ENCODE data around the gene HS3ST3B1. TPM values are rescaled to one million over a fixed set of nuclear protein-coding genes. Genes with fewer than 3 reads are reported as not detected.

HS3ST3B1 gene
- total RNA-seq, 1 experiment from 2014 or later, result 0.59 TPM

DNA sequence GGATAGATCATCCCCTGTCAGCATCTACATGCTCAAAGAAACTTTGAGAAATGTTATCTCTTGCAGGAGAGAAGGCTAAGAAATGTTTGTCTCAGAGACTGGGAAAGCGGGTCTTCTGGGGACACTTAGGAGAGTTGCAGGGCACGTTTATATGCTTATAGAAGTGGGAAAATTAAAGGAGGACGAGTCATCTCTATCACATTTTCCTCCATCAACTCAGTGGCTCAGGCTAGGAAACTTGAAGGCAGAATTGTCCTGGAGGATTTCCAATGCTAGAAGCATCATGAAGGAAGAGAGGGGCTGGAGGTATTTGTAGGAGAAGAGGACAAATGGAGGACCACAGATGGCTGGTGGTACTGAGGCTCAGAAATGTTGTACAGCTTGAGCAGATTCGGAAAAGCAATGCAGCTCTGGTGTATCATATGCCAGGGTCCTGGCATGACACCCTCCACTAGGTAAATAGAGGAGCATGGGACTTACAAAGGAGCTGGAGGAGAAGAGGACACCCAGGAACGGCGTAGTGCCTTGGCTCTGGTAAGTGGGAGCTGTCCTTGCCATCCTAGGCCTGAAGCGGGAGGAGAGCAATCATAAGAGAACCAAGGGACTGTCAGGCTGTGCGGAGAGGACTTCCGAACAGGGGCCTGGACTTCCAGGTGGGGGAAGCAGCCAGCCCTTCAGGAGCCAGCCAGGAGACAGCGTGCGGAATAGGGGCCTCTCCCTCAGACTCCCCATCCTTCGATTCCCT, 4.5 kb upstream of the HS3ST3B1 start:
- intact Hi-C loops (cut with micrococcal nuclease; ENCODE audit: unreplicated experiment), result no loop called here
- ATAC-seq (no peak), DNase-seq (ENCODE audit: low read depth, low spot score) (no peak)
- H3K4me1 ChIP-seq (ENCODE audit: control insufficient read depth, insufficient read depth, low read length), result no peaks in the 10 kb centered on the region; the same call in 1 of the 2 replicates
- no peak overlapping the region for H3K4me3 ChIP-seq (ENCODE audit: low read depth in 2 of 2, low read length in 2 of 2)
- no peaks in the 10 kb centered on the region for H3K36me3 ChIP-seq (ENCODE audit: control insufficient read depth, insufficient read depth, low read length)
- BruUV-seq (replicated peaks), result no TSS peak
- POLR2A ChIA-PET, result no interaction called here
- H3K27ac ChIP-seq (ENCODE audit: low read length), result no peak overlapping the region
- no peaks in the 10 kb centered on the region for H3K9me3 ChIP-seq (ENCODE audit: control insufficient read depth, insufficient read depth, low read depth, low read length)
- peaks cover 19% of the 10 kb centered on the region for H3K27me3 ChIP-seq (ENCODE audit: control insufficient read depth, insufficient read depth, low read length)
- in situ Hi-C loops (cut with HindIII; ENCODE audit: low pct_unique_long_range_greater_than_20kb, low sequenced_read_pairs), result no loop called here
- TF ChIP-seq, protein P1, sequence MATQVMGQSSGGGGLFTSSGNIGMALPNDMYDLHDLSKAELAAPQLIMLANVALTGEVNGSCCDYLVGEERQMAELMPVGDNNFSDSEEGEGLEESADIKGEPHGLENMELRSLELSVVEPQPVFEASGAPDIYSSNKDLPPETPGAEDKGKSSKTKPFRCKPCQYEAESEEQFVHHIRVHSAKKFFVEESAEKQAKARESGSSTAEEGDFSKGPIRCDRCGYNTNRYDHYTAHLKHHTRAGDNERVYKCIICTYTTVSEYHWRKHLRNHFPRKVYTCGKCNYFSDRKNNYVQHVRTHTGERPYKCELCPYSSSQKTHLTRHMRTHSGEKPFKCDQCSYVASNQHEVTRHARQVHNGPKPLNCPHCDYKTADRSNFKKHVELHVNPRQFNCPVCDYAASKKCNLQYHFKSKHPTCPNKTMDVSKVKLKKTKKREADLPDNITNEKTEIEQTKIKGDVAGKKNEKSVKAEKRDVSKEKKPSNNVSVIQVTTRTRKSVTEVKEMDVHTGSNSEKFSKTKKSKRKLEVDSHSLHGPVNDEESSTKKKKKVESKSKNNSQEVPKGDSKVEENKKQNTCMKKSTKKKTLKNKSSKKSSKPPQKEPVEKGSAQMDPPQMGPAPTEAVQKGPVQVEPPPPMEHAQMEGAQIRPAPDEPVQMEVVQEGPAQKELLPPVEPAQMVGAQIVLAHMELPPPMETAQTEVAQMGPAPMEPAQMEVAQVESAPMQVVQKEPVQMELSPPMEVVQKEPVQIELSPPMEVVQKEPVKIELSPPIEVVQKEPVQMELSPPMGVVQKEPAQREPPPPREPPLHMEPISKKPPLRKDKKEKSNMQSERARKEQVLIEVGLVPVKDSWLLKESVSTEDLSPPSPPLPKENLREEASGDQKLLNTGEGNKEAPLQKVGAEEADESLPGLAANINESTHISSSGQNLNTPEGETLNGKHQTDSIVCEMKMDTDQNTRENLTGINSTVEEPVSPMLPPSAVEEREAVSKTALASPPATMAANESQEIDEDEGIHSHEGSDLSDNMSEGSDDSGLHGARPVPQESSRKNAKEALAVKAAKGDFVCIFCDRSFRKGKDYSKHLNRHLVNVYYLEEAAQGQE (IDR thresholded peaks at IDR 0.05; ENCODE audit: insufficient read depth in 1 of 2, low read depth in 2 of 2, low read length in 1 of 2), result no peak
- TF ChIP-seq SIN3A (IDR thresholded peaks at IDR 0.05; ENCODE audit: borderline replicate concordance, insufficient read depth, low read depth, low read length) (no peak), TCF7L2 (IDR thresholded peaks at IDR 0.05; ENCODE audit: low read depth, low read length) (no peak), POLR2AphosphoS5 (IDR thresholded peaks at IDR 0.05; ENCODE audit: low read depth, low read length) (no peak)
- TF ChIP-seq, protein P2, sequence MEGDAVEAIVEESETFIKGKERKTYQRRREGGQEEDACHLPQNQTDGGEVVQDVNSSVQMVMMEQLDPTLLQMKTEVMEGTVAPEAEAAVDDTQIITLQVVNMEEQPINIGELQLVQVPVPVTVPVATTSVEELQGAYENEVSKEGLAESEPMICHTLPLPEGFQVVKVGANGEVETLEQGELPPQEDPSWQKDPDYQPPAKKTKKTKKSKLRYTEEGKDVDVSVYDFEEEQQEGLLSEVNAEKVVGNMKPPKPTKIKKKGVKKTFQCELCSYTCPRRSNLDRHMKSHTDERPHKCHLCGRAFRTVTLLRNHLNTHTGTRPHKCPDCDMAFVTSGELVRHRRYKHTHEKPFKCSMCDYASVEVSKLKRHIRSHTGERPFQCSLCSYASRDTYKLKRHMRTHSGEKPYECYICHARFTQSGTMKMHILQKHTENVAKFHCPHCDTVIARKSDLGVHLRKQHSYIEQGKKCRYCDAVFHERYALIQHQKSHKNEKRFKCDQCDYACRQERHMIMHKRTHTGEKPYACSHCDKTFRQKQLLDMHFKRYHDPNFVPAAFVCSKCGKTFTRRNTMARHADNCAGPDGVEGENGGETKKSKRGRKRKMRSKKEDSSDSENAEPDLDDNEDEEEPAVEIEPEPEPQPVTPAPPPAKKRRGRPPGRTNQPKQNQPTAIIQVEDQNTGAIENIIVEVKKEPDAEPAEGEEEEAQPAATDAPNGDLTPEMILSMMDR (IDR thresholded peaks at IDR 0.05), result no peak
- CTCF ChIA-PET, result no interaction called here

DNA sequence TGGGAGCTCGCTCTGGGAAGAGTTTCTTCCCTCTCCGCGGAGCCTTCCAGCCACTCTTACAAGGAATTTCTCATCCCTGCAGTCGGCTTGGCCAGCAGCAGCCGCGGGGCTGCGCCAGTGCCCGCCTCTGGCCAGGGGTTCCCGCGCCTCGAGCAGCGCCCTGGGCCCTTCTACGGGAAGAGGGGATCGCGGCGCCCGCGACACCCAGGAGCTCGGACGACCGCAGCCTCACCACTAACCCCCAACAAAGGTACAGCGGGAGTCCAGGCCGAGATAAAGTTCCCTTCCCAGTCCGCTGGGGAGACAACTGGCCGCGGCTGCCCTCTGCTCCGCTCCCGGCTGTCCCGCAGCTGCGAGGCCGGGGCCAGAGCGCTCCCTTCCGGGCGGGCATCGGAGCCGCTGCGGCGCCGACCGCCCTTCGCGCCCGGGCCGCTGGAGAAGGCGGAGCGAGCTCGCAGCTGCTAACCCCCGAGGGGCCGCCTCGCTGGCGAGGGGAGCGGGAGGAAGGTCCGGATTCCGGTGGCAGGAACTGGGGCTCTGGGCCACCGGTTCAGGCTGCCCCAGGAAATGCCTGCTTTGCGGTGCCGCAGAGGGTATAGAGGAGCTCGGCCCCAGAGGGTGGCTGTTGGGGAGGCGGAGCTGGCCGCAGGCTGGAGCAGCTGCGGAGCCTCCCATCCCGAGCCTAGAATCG, 3.6 kb upstream of the HS3ST3B1 start:
- CTCF ChIA-PET, result no interaction called here
- H3K36me3 ChIP-seq (ENCODE audit: control insufficient read depth, insufficient read depth, low read length), result no peaks in the 10 kb centered on the region
- ATAC-seq, result no peak
- H3K4me3 ChIP-seq (ENCODE audit: low read depth in 2 of 2, low read length in 2 of 2), result peak overlapping the region; percentile 21 to 23; a peak in 3 of 4 replicates
- no peak for TF ChIP-seq POLR2AphosphoS5 (IDR thresholded peaks at IDR 0.05; ENCODE audit: low read depth, low read length)
- TF ChIP-seq SIN3A (IDR thresholded peaks at IDR 0.05; ENCODE audit: borderline replicate concordance, insufficient read depth, low read depth, low read length), result no peak
- no peak for TF ChIP-seq TCF7L2 (IDR thresholded peaks at IDR 0.05; ENCODE audit: low read depth, low read length)
- TF ChIP-seq, protein P1 (IDR thresholded peaks at IDR 0.05; ENCODE audit: insufficient read depth in 1 of 2, low read depth in 2 of 2, low read length in 1 of 2), result no peak
- TF ChIP-seq, protein P2 (IDR thresholded peaks at IDR 0.05), result no peak
- intact Hi-C loops (cut with micrococcal nuclease; ENCODE audit: unreplicated experiment), result no loop called here
- POLR2A ChIA-PET, result no interaction called here
- DNase-seq (ENCODE audit: low read depth, low spot score), result no peak
- BruUV-seq (replicated peaks), result no TSS peak
- H3K27me3 ChIP-seq (ENCODE audit: control insufficient read depth, insufficient read depth, low read length), result peaks cover 19% of the 10 kb centered on the region
- in situ Hi-C loops (cut with HindIII; ENCODE audit: low pct_unique_long_range_greater_than_20kb, low sequenced_read_pairs), result no loop called here
- H3K9me3 ChIP-seq (ENCODE audit: control insufficient read depth, insufficient read depth, low read depth, low read length), result no peaks in the 10 kb centered on the region
- no peak overlapping the region for H3K27ac ChIP-seq (ENCODE audit: low read length)
- H3K4me1 ChIP-seq (ENCODE audit: control insufficient read depth, insufficient read depth, low read length), result no peaks in the 10 kb centered on the region; the same call in 1 of the 2 replicates

Data from Panc1 (cell line).